Mesenchymal stem cell (in vitro differentiated cells and primary cell): ENCODE data around the gene BCL2.

Experiments
- DNase-seq: peaks from one replicate; pipeline ENCODE4 v3.0.0-alpha.2; 2013
- H2AFZ ChIP-seq: one replicate; pipeline ENCODE4 v1.6.1; 2013; ENCODE audit warnings: low read depth, mild to moderate bottlenecking, control low read depth, inconsistent platforms, low read length, moderate library complexity
- H2AK5ac ChIP-seq: 2 replicates; pipeline ENCODE4 v1.6.1; 2013; ENCODE audit warnings: low read length, moderate library complexity, mild to moderate bottlenecking, inconsistent platforms; ENCODE audit not compliant: severe bottlenecking
- H2BK120ac ChIP-seq: one replicate; pipeline ENCODE4 v1.6.1; 2013; ENCODE audit warnings: low read depth, mild to moderate bottlenecking, inconsistent platforms, low read length, moderate library complexity
- H2BK12ac ChIP-seq, 2 experiments: one replicate each; pipeline ENCODE4 v1.6.1; 2013; ENCODE audit warnings: inconsistent platforms in 2 of 2, low read length in 2 of 2, mild to moderate bottlenecking in 2 of 2, moderate library complexity in 2 of 2, control low read depth in 1 of 2
- H2BK15ac ChIP-seq: one replicate; pipeline ENCODE4 v1.6.1; 2013; ENCODE audit warnings: mild to moderate bottlenecking, low read depth, inconsistent platforms; ENCODE audit not compliant: poor library complexity, severe bottlenecking
- H2BK5ac ChIP-seq: 2 replicates; pipeline ENCODE4 v1.6.1; 2013; ENCODE audit warnings: low read depth, mild to moderate bottlenecking, low read length, control low read depth, inconsistent platforms; ENCODE audit not compliant: poor library complexity, severe bottlenecking
- H3K14ac ChIP-seq, 2 experiments: one replicate each; pipeline ENCODE4 v1.6.1; 2013; ENCODE audit warnings: inconsistent platforms in 2 of 2, low read length in 2 of 2, control low read depth in 1 of 2, mild to moderate bottlenecking in 1 of 2, moderate library complexity in 1 of 2
- H3K18ac ChIP-seq, 2 experiments: one replicate each; pipeline ENCODE4 v1.6.1; 2013; ENCODE audit warnings: inconsistent platforms in 2 of 2, low read length in 2 of 2, control low read depth in 1 of 2, low read depth in 1 of 2, mild to moderate bottlenecking in 1 of 2
- H3K23ac ChIP-seq, 2 experiments: one replicate each; pipeline ENCODE4 v1.6.1; 2013; ENCODE audit warnings: inconsistent platforms in 2 of 2, low read length in 2 of 2, mild to moderate bottlenecking in 2 of 2, moderate library complexity in 2 of 2, control low read depth in 1 of 2
- H3K27ac ChIP-seq: 2 replicates; pipeline ENCODE4 v1.5.1; 2013; ENCODE audit warnings: mild to moderate bottlenecking, moderate library complexity, low read length, control low read depth, inconsistent platforms; ENCODE audit not compliant: poor library complexity, severe bottlenecking
- H3K27me3 ChIP-seq, 2 experiments: 2 replicates each; pipeline versions ENCODE4 v1.6.1 to v1.7.0; 2013; ENCODE audit warnings: low read length in 2 of 2, mild to moderate bottlenecking in 2 of 2, moderate library complexity in 2 of 2, control low read depth in 1 of 2, inconsistent platforms in 1 of 2; ENCODE audit not compliant: control insufficient read depth in 1 of 2, insufficient read depth in 1 of 2
- H3K36me3 ChIP-seq, 2 experiments: 2 replicates each; pipeline versions ENCODE4 v1.6.1 to v1.7.0; 2013; ENCODE audit warnings: low read length in 2 of 2, control low read depth in 1 of 2, inconsistent platforms in 1 of 2, low read depth in 1 of 2, mild to moderate bottlenecking in 1 of 2; ENCODE audit not compliant: insufficient read depth in 2 of 2, control insufficient read depth in 1 of 2
- H3K4ac ChIP-seq, 2 experiments: one replicate each; pipeline ENCODE4 v1.6.1; 2013; ENCODE audit warnings: inconsistent platforms in 2 of 2, low read length in 2 of 2, mild to moderate bottlenecking in 2 of 2, moderate library complexity in 2 of 2, control low read depth in 1 of 2, low read depth in 1 of 2
- H3K4me1 ChIP-seq: 2 replicates; pipeline ENCODE4 v1.6.1; 2013; ENCODE audit warnings: low read depth, low read length, control low read depth; ENCODE audit not compliant: control insufficient read depth, insufficient read depth
- H3K4me2 ChIP-seq: 2 replicates; pipeline ENCODE4 v1.6.1; 2013; ENCODE audit warnings: low read length, mild to moderate bottlenecking, inconsistent platforms; ENCODE audit not compliant: poor library complexity, severe bottlenecking
- H3K4me3 ChIP-seq, 2 experiments: 2 replicates each; pipeline versions ENCODE4 v1.5.1 to v1.7.0; 2013; ENCODE audit warnings: low read length in 2 of 2, mild to moderate bottlenecking in 2 of 2, control low read depth in 1 of 2, low read depth in 1 of 2; ENCODE audit not compliant: insufficient read depth in 1 of 2
- H3K79me1 ChIP-seq: replicated peaks from 2 replicates; pipeline ENCODE4 v1.6.1; 2013; ENCODE audit warnings: mild to moderate bottlenecking, control low read depth, low read length, inconsistent platforms; ENCODE audit not compliant: poor library complexity, severe bottlenecking
- H3K9ac ChIP-seq: 2 replicates; pipeline ENCODE4 v1.7.0; 2013; ENCODE audit warnings: mild to moderate bottlenecking, low read length, moderate library complexity
- H3K9me3 ChIP-seq: 2 replicates; pipeline ENCODE4 v1.7.0; 2013; ENCODE audit warnings: mild to moderate bottlenecking, low read length; ENCODE audit not compliant: control insufficient read depth
- H4K8ac ChIP-seq: one replicate; pipeline ENCODE4 v1.6.1; 2013; ENCODE audit warnings: inconsistent platforms, mild to moderate bottlenecking, low read length, moderate library complexity
- H4K91ac ChIP-seq: one replicate; pipeline ENCODE4 v1.6.1; 2013; ENCODE audit warnings: mild to moderate bottlenecking, low read length, inconsistent platforms
- WGBS: methylation state at CpG from one replicate; pipeline ENCODE4 v1.1.7; 2013; ENCODE audit warnings: mixed read lengths; 5-methylcytosine and 5-hydroxymethylcytosine counted together

BCL2 gene

DNA sequence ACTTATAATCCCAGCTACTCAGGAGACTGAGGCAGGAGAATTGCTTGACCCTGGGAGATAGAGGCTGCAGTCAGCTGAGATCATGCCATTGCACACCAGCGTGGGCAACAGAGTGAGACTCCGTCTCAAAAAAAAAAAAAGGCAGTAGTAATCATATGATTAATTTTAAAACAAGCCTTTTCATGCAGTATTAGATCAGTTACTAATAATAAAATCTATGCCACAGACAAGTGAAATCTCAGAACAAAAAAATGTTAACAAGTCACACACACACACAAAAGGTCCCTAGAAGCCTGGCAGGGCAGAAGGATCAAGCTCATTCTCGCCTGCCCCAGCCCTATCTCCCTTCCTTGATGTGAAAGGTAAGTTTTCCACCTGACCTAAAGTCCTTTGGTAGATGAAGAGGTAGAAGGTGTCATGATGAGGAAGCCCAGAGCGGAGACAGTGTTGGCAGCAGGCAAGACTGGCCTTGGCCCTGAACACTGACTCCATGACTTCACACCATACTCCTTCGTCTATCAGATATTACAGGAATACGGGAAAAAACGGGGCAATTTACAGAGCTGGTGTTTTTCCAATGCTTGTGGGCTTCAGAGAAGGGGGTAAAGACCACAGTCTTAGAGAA lies 36.8 kb upstream of the BCL2 start:
- Histone ChIP-seq H2BK5ac (no peak overlapping the region), H3K14ac (no peak overlapping the region), H3K9me3 (no peaks in the 10 kb centered on the region), H2BK15ac (peak overlapping the region; percentile 52), H3K79me1 (peaks cover 11% of the 10 kb centered on the region), H2BK12ac (peak overlapping the region in 1 of 2 experiments; percentile 31), H2AFZ (no peak overlapping the region), H3K4me2 (no peak overlapping the region), H3K4me3 (no peak overlapping the region), H3K27me3 (no peaks in the 10 kb centered on the region), H4K91ac (no peak overlapping the region), H3K36me3 (peaks cover 32 to 86% of the 10 kb centered on the region in 2 experiments), H3K9ac (no peak overlapping the region), H2AK5ac (no peak overlapping the region), H3K4me1 (no peaks in the 10 kb centered on the region), H3K4ac (no peak overlapping the region), H3K23ac (no peak overlapping the region), H4K8ac (no peak overlapping the region), H3K27ac (no peak overlapping the region), H2BK120ac (no peak overlapping the region), H3K18ac (no peak overlapping the region)
- no peak for DNase-seq
- 81% methylated on average over 3 of the region's 7 CpGs for WGBS

DNA sequence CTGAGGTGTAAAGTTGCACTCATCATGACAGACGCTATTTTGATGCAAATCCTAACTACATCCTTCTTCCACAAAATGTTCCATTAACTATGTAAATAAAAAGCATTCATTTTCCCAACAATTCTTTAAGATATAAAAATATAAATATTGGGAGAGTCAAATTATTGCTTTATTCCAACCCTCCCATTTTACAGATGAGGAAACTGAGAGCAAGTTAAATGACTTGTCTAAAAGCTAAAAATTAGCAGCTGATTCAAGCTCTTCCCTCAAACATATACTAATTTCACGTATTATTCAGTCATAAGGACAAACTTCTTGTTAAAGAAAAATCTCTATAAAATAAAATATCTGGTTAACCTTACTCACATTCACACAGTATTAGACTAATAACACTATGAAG lies 30.7 kb upstream of the BCL2 start:
- Histone ChIP-seq H2BK5ac (no peak overlapping the region), H2BK15ac (no peak overlapping the region), H2AFZ (no peak overlapping the region), H3K27me3 (no peaks in the 10 kb centered on the region), H3K4me1 (peaks cover 2% of the 10 kb centered on the region), H3K36me3 (peaks cover 47 to 93% of the 10 kb centered on the region in 2 experiments), H3K14ac (no peak overlapping the region), H2AK5ac (no peak overlapping the region), H3K9ac (no peak overlapping the region), H4K91ac (no peak overlapping the region), H3K4ac (no peak overlapping the region), H3K23ac (no peak overlapping the region), H3K79me1 (peaks cover 23% of the 10 kb centered on the region), H4K8ac (no peak overlapping the region), H2BK12ac (no peak overlapping the region), H2BK120ac (no peak overlapping the region), H3K4me3 (no peak overlapping the region), H3K4me2 (no peak overlapping the region), H3K18ac (no peak overlapping the region), H3K9me3 (no peaks in the 10 kb centered on the region), H3K27ac (no peak overlapping the region)
- WGBS, result 86% methylated on average over 1 of the region's 2 CpGs
- DNase-seq, result no peak

DNA sequence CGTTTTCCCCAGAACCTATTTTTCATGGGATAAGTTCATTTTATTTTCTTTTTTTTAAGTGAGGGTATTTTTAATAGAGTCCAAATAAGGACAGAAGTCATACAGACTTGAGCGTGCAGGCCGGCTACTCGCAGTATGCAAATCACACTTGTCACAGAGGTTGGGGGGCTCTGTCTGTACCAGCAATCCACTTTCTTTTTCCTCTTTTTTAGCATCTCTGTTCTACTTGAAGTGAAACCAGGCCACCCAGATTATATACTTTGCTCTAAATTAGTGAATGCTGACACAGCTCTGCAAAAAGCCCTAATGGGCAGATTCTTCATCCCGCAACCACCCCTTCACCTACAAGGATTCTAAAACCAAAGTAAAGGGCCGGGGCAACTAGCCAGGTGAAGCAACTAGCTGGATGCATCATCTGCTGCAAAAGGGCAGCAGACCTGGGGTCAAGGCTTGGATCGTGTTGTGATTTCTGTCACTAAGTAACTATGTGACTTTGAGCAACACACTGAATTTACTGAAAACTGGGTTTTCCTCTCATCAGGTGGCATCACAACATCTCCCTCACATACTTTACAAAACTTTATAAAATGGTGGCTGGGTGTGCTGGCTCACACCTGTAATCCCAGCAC lies 29.1 kb upstream of the BCL2 start:
- peaks cover 2% of the 10 kb centered on the region for H3K4me1 ChIP-seq
- H2AK5ac ChIP-seq, result no peak overlapping the region
- 96% methylated on average over 7 of the region's 7 CpGs for WGBS
- no peak overlapping the region for H3K9ac ChIP-seq
- peaks cover 26% of the 10 kb centered on the region for H3K79me1 ChIP-seq
- no peaks in the 10 kb centered on the region for H3K9me3 ChIP-seq
- H3K4me2 ChIP-seq, result no peak overlapping the region
- no peak overlapping the region for H4K8ac ChIP-seq
- no peak overlapping the region for H2BK12ac ChIP-seq
- H2BK15ac ChIP-seq, result no peak overlapping the region
- no peak overlapping the region for H3K18ac ChIP-seq
- H4K91ac ChIP-seq, result no peak overlapping the region
- H3K23ac ChIP-seq, result no peak overlapping the region
- H3K27me3 ChIP-seq, result no peaks in the 10 kb centered on the region
- no peak overlapping the region for H3K27ac ChIP-seq
- no peak overlapping the region for H2AFZ ChIP-seq
- DNase-seq, result no peak
- no peak overlapping the region for H3K4me3 ChIP-seq
- H3K36me3 ChIP-seq, result peaks cover 53 to 94% of the 10 kb centered on the region in 2 experiments
- H3K14ac ChIP-seq, result no peak overlapping the region
- H2BK5ac ChIP-seq, result peak overlapping the region; percentile 9
- no peak overlapping the region for H2BK120ac ChIP-seq
- H3K4ac ChIP-seq, result no peak overlapping the region

DNA sequence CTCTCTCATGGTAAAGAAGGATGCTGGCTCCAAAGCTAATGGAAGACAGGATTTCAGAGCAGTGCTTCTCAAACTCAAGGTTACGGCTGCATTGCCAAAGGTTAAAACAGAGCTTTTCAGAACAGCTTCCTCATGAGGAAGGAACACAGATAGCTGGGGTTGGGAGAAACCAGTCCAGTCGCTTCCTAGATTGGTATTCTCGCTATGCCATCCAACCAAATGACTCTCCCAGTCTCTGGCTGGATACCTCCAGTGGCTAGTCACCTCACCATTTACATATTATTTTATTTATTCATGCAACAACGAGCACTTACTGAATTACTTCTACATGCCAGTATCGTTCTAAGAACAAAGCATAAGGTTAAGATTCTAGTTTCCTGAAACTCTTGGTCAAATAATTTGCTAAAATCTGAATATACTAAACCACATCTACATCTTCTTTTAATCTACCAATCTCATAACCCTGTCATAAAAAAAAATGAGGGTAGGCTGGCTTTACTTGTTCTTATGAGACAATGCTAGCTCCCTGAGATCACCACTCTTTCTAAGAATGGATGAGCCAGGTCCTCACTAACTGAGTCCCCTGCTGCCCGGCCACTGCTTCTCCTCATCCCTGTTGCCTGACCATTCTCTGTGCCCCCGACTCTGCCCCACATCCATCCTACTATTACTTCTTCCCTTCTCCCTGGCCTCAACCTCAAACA lies 27.1 kb upstream of the BCL2 start:
- Histone ChIP-seq H3K4ac (no peak overlapping the region), H3K4me1 (peaks cover 2% of the 10 kb centered on the region), H2BK120ac (no peak overlapping the region), H3K4me2 (no peak overlapping the region), H3K27ac (no peak overlapping the region), H3K27me3 (no peaks in the 10 kb centered on the region), H4K91ac (no peak overlapping the region), H3K9ac (peak overlapping the region; percentile 13), H3K14ac (no peak overlapping the region), H3K36me3 (peaks cover 51 to 93% of the 10 kb centered on the region in 2 experiments), H2BK5ac (no peak overlapping the region), H2BK12ac (no peak overlapping the region), H3K9me3 (no peaks in the 10 kb centered on the region), H4K8ac (no peak overlapping the region), H3K23ac (no peak overlapping the region), H2BK15ac (no peak overlapping the region), H2AFZ (no peak overlapping the region), H2AK5ac (no peak overlapping the region), H3K18ac (no peak overlapping the region), H3K4me3 (no peak overlapping the region), H3K79me1 (peaks cover 25% of the 10 kb centered on the region)
- 97% methylated on average over 7 of the region's 7 CpGs for WGBS
- no peak for DNase-seq
